CD8-positive, alpha-beta memory T cell (primary cell): Measurements from ENCODE around the gene JSRP1. TPM values are rescaled to one million over a fixed set of nuclear protein-coding genes. Genes with fewer than 3 reads are reported as not detected.

Source experiments
- CTCF ChIA-PET: fragments of 350-600 bp; sonication (Branson Sonifier 250); formaldehyde crosslinking; loops from one replicate; lab custom pipeline; 2021; ENCODE audit warnings: antibody characterized with exemption; lab: Charles Lee
- POLR2A ChIA-PET: fragments of 350-600 bp; sonication (Branson Sonifier 250); formaldehyde crosslinking; loops from one replicate; lab custom pipeline; 2021; ENCODE audit warnings: antibody characterized with exemption; lab: Charles Lee
- DNase-seq, 5 donors: peaks; one replicate each; pipeline versions ENCODE4 v3.0.0 to v3.0.0-alpha.2; 2020 to 2022; ENCODE audit warnings: mixed read lengths in 1 of 5
- H3K27ac ChIP-seq: one replicate; pipeline ENCODE4 v1.7.0; 2013; ENCODE audit warnings: low read depth, mild to moderate bottlenecking, low read length, moderate library complexity
- H3K27me3 ChIP-seq: 2 replicates; pipeline ENCODE4 v1.7.0; 2013; ENCODE audit warnings: low read length, mild to moderate bottlenecking; ENCODE audit not compliant: insufficient read depth, poor library complexity, severe bottlenecking
- H3K36me3 ChIP-seq: 2 replicates; pipeline ENCODE4 v1.7.0; 2013; ENCODE audit warnings: mild to moderate bottlenecking, low read length, moderate library complexity; ENCODE audit not compliant: insufficient read depth
- H3K4me1 ChIP-seq: 2 replicates; pipeline ENCODE4 v1.7.0; 2013; ENCODE audit warnings: mild to moderate bottlenecking, low read length, moderate library complexity; ENCODE audit not compliant: insufficient read depth
- H3K4me3 ChIP-seq: 2 replicates; pipeline ENCODE4 v1.7.0; 2013; ENCODE audit warnings: mild to moderate bottlenecking, low read length
- H3K9me3 ChIP-seq: 2 replicates; pipeline ENCODE4 v1.7.0; 2013; ENCODE audit warnings: mild to moderate bottlenecking, low read length
- H3K27ac Mint-ChIP-seq, 8 donors: one replicate each; pipeline ENCODE4 v1.8.0; 2020 to 2021; ENCODE audit warnings: mixed read lengths in 8 of 8, mild to moderate bottlenecking in 6 of 8, inconsistent platforms in 3 of 8, moderate library complexity in 3 of 8
- H3K27me3 Mint-ChIP-seq, 2 donors: one replicate each; pipeline ENCODE4 v1.8.0; 2020 to 2021; ENCODE audit warnings: mixed read lengths in 2 of 2, mild to moderate bottlenecking in 1 of 2, moderate library complexity in 1 of 2
- H3K36me3 Mint-ChIP-seq, 3 donors: one replicate each; pipeline ENCODE4 v1.8.0; 2020 to 2021; ENCODE audit warnings: mixed read lengths in 3 of 3, inconsistent platforms in 1 of 3, mild to moderate bottlenecking in 1 of 3
- H3K4me1 Mint-ChIP-seq, 3 donors: one replicate each; pipeline ENCODE4 v1.8.0; 2020 to 2021; ENCODE audit warnings: mixed read lengths in 3 of 3, inconsistent platforms in 1 of 3, mild to moderate bottlenecking in 1 of 3
- H3K4me3 Mint-ChIP-seq, 7 donors: one replicate each; pipeline ENCODE4 v1.8.0; 2020 to 2021; ENCODE audit warnings: mixed read lengths in 7 of 7, mild to moderate bottlenecking in 6 of 7, moderate library complexity in 4 of 7, inconsistent platforms in 2 of 7
- H3K9me3 Mint-ChIP-seq, 5 donors: one replicate each; pipeline ENCODE4 v1.8.0; 2020 to 2022; ENCODE audit warnings: mixed read lengths in 5 of 5, mild to moderate bottlenecking in 3 of 5, moderate library complexity in 2 of 5, inconsistent platforms in 1 of 5
- polyA plus RNA-seq: library from polyadenylated mRNA; unstranded; fragments of 300-500 nt; fragmentation: Illumina TruSeq; gene quantifications from one replicate; pipeline ENCODE4 v1.2.3, GENCODE V29; 2021
- total RNA-seq, 2 experiments: library from RNA; stranded (reverse); gene quantifications; one replicate each; pipeline ENCODE4 v1.2.3, GENCODE V29; 2021

The JSRP1 gene
- total and polyA plus RNA-seq, 3 experiments from 2014 or later: 0.73 to 1.0 (median 0.91) TPM

DNA sequence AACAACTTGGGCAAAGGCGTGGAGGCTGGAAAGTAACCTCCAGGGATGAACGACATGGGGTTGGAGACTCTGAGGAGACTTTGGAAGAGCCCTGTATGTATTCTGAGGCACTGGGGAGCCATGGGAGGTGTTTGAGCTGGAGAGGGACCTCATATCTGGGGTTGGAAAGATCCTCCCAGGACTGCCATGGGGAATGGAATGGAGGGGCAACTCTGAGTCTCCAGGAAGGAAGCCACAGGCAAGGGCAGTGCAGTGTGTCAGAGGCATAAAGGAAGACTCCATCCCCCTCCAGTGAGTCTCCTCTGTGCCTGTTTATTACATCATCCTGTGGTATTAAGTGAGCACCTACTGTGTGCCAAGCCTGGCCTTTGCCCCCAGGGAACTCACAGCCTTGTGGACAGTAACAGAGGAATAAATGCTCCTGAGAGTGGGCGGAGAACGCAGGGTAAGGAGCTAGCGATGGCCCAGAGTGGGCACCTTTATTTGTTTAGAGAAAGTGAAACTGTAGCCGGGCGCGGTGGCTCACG is 18.0 kb upstream of the JSRP1 start:
- no peak for DNase-seq
- H3K4me1 ChIP-seq: peaks cover 36% of the 10 kb centered on the region
- Mint-ChIP-seq H3K27ac (peak overlapping the region; percentile 70 to 96 (median 84)), H3K9me3 (peaks cover 0 to 3% (median 0%) of the 10 kb centered on the region in 5 donors), H3K4me3 (peak overlapping the region; percentile 11 to 99 (median 63)), H3K36me3 (peaks cover 0 to 52% (median 9%) of the 10 kb centered on the region in 3 donors), H3K27me3 (peaks cover 0 to 6% of the 10 kb centered on the region in 2 donors), H3K4me1 (peaks cover 27 to 41% (median 31%) of the 10 kb centered on the region in 3 donors)
- POLR2A ChIA-PET: interaction anchor here (0.6 to 7.8 kb wide), 9 partner anchors 9 to 203 kb away, joined by 3 to 67 read pairs (median 3); partner anchors contain the start of genes LSM7, PEAK3, SF3A2 and SPPL2B
- peaks cover 13% of the 10 kb centered on the region for H3K36me3 ChIP-seq
- no peak overlapping the region for H3K4me3 ChIP-seq
- CTCF ChIA-PET: interaction anchor here (0.8 to 6.8 kb wide), 18 partner anchors 10 to 135 kb away, joined by 3 to 70 read pairs (median 5); partner anchors contain the start of genes PEAK3, PLEKHJ1 and SF3A2
- no peaks in the 10 kb centered on the region for H3K27me3 ChIP-seq
- no peaks in the 10 kb centered on the region for H3K9me3 ChIP-seq
- no peak overlapping the region for H3K27ac ChIP-seq

DNA sequence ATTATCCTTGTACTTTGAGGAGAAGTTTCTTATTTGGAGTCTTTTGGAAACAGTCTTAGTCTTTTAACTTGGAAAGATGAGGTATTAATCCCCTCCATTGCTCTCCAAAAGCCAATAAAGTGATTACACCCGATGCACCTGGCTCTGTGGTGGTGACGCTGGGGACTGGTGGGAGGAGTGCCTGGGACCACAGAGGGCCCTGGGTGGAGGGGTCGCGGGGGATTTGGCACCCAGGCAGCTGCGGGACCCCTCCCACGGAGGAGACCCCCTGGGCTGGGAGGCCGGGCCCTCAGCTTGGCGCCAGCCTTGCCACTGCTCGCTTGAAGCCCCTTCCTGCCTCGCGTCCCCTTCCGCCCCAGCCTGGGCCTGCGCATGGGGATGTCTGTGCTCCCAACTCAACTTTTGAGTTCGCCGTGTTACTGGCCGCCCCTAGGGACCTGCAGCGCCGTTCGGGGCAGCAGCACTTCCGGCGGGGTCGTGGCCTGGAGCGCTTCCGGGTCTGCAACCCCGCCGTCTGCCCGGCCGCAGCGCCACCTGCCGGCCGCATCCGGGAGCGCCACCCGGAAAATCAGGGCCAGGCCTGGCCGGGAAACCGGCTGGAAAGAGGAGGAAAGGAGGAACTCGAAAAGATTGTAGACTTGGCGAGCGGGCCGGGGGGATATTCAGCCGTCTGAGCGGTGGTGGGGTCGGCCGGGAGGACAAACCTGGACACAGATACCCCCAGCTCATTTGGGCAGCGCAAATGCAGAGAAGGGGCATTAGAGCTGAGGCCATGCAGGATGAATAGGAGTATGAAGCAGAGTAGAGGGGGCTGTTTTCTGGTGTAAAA is 17.4 kb upstream of the JSRP1 start:
- Mint-ChIP-seq H3K27me3 (peaks cover 0 to 7% of the 10 kb centered on the region in 2 donors), H3K27ac (peak overlapping the region; percentile 70 to 96 (median 86)), H3K36me3 (peaks cover 0 to 52% (median 9%) of the 10 kb centered on the region in 3 donors), H3K4me1 (peaks cover 29 to 43% (median 32%) of the 10 kb centered on the region in 3 donors), H3K4me3 (peak overlapping the region; percentile 61 to 99 (median 77)), H3K9me3 (peaks cover 0 to 3% (median 0%) of the 10 kb centered on the region in 5 donors)
- peaks cover 13% of the 10 kb centered on the region for H3K36me3 ChIP-seq
- CTCF ChIA-PET: interaction anchor here (0.8 to 6.8 kb wide), 16 partner anchors 11 to 136 kb away, joined by 3 to 70 read pairs (median 12); partner anchors contain the start of genes PEAK3, PLEKHJ1 and SF3A2
- H3K4me3 ChIP-seq: peak overlapping the region; percentile 51
- no peaks in the 10 kb centered on the region for H3K27me3 ChIP-seq
- H3K27ac ChIP-seq: peak overlapping the region; percentile 70
- H3K4me1 ChIP-seq: peaks cover 39% of the 10 kb centered on the region
- POLR2A ChIA-PET: interaction anchor here (0.5 to 7.8 kb wide), 9 partner anchors 9 to 204 kb away, joined by 3 to 73 read pairs (median 4); partner anchors contain the start of genes PEAK3 and SF3A2
- no peaks in the 10 kb centered on the region for H3K9me3 ChIP-seq
- DNase-seq: peak; percentile 75 to 88 (median 79)

DNA sequence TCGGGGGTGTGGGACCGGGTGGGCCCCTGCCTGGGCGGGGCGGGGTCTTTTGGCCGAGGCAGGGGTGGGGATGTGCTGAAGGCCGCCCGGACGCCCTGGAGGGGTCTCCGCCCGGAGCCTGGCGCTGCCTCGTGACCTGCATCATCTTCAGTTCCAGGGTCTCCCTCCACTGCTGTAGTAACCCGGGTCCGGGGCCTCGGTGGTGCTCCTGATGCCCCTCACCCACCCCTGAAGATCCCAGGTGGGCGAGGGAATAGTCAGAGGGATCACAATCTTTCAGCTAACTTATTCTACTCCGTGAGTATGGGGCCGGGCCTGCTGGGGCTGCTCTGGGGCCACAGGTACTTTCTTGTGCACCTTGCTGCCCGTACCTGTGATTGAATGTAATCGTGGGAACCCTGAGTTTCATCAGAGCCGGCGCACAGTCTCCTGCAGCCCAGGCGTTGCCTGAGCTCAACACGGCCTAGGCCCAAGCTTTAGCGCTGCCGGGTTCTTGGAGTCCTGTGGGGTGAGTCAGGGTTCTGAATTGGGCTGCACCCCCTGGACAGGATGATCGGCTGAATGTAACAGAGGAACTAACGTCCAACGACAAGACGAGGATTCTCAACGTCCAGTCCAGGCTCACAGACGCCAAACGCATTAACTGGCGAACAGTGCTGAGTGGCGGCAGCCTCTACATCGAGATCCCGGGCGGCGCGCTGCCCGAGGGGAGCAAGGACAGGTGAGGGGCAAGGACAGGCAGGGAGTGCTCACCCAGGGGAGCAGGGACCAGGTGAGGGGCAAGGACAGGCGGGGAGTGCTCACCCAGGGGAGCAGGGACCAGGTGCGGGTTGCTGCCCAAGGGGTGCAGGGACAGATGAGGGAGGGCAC is 15.3 kb upstream of the JSRP1 start:
- peak in 1 of 5 donors; percentile 38 for DNase-seq
- no peaks in the 10 kb centered on the region for H3K9me3 ChIP-seq
- peaks cover 46% of the 10 kb centered on the region for H3K4me1 ChIP-seq
- peak overlapping the region; percentile 60 for H3K4me3 ChIP-seq
- H3K27me3 ChIP-seq: no peaks in the 10 kb centered on the region
- Mint-ChIP-seq H3K27ac (peak overlapping the region; percentile 85 to 96 (median 94)), H3K4me3 (peak overlapping the region; percentile 84 to 99 (median 89)), H3K27me3 (peaks cover 0 to 7% of the 10 kb centered on the region in 2 donors), H3K9me3 (peaks cover 0 to 3% (median 0%) of the 10 kb centered on the region in 5 donors), H3K36me3 (peaks cover 0 to 46% (median 8%) of the 10 kb centered on the region in 3 donors), H3K4me1 (peaks cover 30 to 45% (median 32%) of the 10 kb centered on the region in 3 donors)
- POLR2A ChIA-PET: interaction anchor here (1.2 to 7.8 kb wide), 7 partner anchors 11 to 47 kb away, joined by 3 to 73 read pairs (median 12); partner anchors contain the start of genes PEAK3, PLEKHJ1 and SF3A2
- H3K36me3 ChIP-seq: peaks cover 13% of the 10 kb centered on the region
- peak overlapping the region; percentile 89 for H3K27ac ChIP-seq
- CTCF ChIA-PET: interaction anchor here (0.7 to 6.8 kb wide), 13 partner anchors 11 to 1028 kb away, joined by 3 to 70 read pairs (median 5); partner anchors contain the start of genes PEAK3, PLEKHJ1, SF3A2 and TIMM13

DNA sequence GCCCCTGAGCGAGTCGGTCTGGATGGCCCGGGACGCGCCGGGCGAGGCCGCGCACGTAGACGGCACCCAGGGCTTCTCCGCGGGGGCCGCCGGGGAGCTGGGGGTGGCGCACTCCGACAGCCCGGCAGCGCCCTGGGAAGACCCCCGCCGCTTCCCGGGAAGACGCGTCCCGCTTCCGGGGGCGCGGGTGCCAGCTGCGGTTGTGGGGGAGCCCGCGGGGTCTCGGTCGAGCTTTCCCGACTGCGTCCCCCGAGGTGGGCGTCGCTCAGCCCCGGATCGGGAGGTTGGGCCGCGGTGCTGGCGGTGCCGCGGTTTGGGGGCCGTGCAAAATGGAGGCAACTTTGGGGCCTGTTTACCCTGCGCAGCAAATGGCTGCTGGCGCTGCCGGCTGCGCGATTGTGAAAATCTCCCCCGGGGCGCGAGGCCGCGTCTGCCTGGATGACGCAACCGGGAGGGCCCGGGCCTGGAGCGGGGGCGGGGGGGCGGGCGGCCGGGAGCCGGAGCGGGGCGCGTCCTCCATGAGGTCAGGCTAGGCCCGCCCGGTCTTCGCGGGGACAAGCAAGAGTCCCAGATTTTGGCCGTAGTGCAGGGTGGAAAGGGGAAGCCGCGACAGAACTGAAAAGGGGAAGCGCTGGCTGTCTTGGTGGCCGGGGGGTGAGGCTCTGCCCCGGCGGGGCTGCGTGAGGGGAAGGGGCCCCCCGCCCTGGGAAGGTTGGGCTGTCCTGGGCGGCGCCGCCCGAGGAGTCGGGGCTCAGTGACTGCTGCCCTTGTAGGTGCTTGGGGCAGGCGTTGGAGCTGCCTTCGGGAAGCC is 14.4 kb upstream of the JSRP1 start:
- Histone ChIP-seq H3K36me3 (peaks cover 13% of the 10 kb centered on the region), H3K27ac (peak overlapping the region; percentile 89), H3K4me1 (peaks cover 46% of the 10 kb centered on the region), H3K27me3 (no peaks in the 10 kb centered on the region), H3K9me3 (no peaks in the 10 kb centered on the region), H3K4me3 (peak overlapping the region; percentile 86)
- Mint-ChIP-seq H3K27ac (peak overlapping the region; percentile 77 to 98 (median 88)), H3K4me3 (peak overlapping the region; percentile 84 to 99 (median 92)), H3K9me3 (peaks cover 0 to 3% (median 0%) of the 10 kb centered on the region in 5 donors), H3K36me3 (peaks cover 0 to 45% (median 8%) of the 10 kb centered on the region in 3 donors), H3K27me3 (peaks cover 0 to 7% of the 10 kb centered on the region in 2 donors), H3K4me1 (peaks cover 32 to 49% (median 32%) of the 10 kb centered on the region in 3 donors)
- peak; percentile 59 to 84 (median 74) for DNase-seq
- ChIA-PET CTCF (interaction anchor here (0.7 to 6.8 kb wide), 9 partner anchors 10 to 1027 kb away, joined by 3 to 70 read pairs (median 5); partner anchors contain the start of genes PLEKHJ1 and SF3A2), POLR2A (interaction anchor here (0.9 to 7.8 kb wide), 12 partner anchors 11 to 388 kb away, joined by 3 to 73 read pairs (median 6); partner anchors contain the start of genes AP3D1, GADD45B, JSRP1 and LSM7)

DNA sequence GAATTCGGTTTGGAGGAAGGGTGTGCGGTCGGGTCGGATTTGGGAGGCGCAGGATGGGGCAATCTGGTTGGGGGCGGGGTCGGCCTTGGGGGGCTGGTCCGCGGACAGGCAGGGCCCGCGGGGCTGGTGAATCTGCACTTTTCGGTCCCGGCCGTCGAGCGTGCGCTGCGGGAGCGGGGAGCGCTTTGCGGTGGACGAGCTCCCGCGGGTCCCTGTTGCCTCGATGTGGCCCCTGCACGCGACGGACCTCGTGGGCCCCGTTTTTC is 13.9 kb upstream of the JSRP1 start:
- Histone ChIP-seq H3K9me3 (no peaks in the 10 kb centered on the region), H3K4me3 (peak overlapping the region; percentile 86), H3K36me3 (peaks cover 13% of the 10 kb centered on the region), H3K4me1 (peaks cover 45% of the 10 kb centered on the region), H3K27me3 (no peaks in the 10 kb centered on the region), H3K27ac (peak overlapping the region; percentile 89)
- Mint-ChIP-seq H3K27me3 (peaks cover 0 to 7% of the 10 kb centered on the region in 2 donors), H3K9me3 (peaks cover 0 to 3% (median 0%) of the 10 kb centered on the region in 5 donors), H3K27ac (peak overlapping the region; percentile 81 to 98 (median 90)), H3K4me3 (peak overlapping the region; percentile 84 to 99 (median 92)), H3K4me1 (peaks cover 31 to 48% (median 31%) of the 10 kb centered on the region in 3 donors), H3K36me3 (peaks cover 0 to 43% (median 8%) of the 10 kb centered on the region in 3 donors)
- CTCF ChIA-PET: interaction anchor here (1.2 to 6.8 kb wide), 5 partner anchors 10 to 35 kb away, joined by 5 to 70 read pairs (median 20); partner anchors contain the start of genes PLEKHJ1 and SF3A2
- peak in 3 of 5 donors; percentile 28 to 65 (median 51) for DNase-seq
- POLR2A ChIA-PET: interaction anchor here (0.9 to 7.8 kb wide), 10 partner anchors 10 to 388 kb away, joined by 3 to 73 read pairs (median 6); partner anchors contain the start of genes AP3D1, GADD45B, JSRP1 and LSM7
